Activated T-cell treated with anti-CD3 and anti-CD28 coated beads, Interleukin-2, amount 50 U/mL, for 48 hours (primary cell): ENCODE results near the gene RANBP17.

ENCODE experiments used
- DNase-seq, 2 experiments: peaks; one replicate each; pipeline ENCODE4 v3.0.0-alpha.2; 2020

Gene RANBP17

DNA sequence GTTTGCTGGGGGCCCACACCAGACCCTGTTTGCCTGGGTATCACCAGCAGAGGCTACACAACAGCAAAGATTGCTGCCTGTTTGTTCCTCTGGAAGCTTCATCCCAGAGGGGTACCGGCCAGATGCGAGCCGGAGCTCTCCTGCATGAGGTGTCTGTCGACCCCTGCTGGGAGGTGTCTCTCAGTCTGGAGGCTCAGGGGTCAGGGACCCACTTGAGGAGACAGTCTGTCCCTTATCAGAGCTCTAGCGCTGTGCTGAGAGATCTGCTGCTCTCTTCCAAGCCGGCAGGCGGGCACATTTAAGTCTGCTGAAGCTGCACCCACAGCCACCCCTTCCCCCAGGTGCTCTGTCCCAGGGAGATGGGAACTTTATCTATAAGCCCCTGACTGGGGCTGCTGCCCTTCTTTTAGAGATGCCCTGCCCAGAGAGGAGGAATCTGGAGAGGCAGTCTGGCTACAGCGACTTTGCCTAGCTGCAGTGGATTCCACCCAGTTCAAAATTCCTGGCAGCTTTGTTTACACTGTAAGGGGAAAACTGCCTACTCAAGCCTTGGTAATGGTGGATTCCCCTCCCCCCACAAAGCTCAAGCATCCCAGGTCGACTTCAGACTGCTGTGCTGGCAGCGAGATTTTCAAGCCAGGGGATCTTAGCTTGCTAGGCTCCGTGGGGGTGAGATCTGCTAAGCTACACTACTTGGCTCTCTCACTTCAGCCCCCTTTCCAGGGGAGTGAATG is 241.2 kb downstream of the RANBP17 start:
- no peak for DNase-seq

DNA sequence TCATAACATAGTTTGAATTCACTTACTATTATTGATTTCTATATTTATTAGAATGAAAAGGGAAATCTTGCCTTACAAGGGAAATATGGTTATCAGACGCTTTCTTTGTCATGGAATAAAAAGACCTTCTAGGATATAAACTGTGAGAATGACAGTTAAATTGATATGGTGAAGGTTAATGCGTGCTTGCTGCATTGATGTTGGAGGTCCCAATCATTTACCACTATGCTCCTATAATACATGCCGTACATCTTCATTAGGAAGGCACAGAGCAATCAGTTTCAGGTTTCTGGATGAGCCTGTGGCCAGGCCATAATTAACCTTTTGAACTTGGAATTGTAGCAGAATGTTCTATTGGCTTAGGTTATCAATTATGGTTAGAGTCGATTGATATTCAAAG is 245.9 kb downstream of the RANBP17 start:
- no peak for DNase-seq

DNA sequence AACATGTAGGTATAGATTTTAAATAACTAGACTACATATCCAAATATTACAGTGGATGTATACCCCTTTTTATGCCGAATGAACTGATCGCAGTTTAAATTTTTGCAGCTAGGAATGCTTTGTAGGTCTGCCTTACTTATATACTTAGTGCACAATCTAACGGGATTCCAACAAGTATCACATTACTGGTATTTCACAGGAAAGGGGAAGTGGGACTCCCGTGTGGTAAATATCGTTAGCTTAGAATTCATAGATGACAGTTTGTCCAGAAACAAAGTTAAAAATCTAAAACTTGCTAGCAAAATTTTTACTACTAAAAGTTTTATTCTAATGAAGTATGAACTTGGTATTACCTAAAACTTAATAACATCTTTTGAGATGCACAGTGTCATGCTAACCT is 253.7 kb downstream of the RANBP17 start:
- DNase-seq, result no peak

DNA sequence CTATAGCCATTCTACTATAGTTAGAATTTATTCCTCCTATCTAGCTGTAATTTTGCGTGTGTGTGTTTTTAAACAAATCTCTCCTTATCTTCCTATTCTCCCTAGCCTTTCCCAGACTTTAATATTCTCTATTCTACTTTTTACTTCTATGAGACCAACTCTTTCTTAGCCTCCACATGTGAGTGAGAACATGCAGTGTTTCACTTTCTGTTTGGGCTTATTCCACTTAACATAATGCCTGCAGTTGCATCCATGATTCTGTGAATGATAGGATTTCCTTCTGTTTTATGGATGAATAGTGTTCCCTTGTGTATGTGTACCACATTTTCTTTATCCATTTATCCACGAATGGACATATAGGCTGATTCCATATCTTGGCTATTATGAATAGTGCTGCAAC is 254.9 kb downstream of the RANBP17 start:
- DNase-seq, result no peak

DNA sequence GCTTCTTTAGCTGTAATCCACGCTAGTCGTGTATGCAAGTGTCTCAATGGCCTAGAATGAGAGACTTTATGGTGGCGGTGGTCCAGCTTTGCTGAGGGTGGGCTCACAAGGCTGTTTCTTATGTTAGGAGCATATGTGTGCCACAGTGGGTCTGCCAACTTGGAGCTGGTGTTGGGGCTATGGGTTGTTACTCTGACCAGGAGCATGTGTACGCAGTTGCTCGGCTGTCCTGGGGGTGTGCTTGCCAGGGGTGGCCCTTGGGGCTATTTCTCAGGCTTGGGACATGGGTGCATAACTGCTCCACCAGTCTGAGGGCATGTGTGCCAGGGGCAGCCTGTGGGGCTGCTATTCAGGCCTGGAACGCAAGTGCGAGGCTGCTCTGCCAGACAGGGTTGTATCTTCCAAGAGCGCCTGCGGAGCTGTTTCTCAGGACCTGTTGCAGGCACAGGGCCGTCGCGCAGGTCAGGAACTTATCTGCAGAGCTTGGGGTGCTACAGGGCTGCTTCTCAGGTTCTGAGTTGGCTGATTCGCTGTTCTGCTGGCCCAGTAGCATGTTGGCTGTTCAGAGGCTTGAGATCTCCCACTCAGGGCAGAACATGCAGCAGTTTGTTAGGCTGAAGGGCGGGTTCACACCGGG is 259.3 kb downstream of the RANBP17 start:
- no peak for DNase-seq

DNA sequence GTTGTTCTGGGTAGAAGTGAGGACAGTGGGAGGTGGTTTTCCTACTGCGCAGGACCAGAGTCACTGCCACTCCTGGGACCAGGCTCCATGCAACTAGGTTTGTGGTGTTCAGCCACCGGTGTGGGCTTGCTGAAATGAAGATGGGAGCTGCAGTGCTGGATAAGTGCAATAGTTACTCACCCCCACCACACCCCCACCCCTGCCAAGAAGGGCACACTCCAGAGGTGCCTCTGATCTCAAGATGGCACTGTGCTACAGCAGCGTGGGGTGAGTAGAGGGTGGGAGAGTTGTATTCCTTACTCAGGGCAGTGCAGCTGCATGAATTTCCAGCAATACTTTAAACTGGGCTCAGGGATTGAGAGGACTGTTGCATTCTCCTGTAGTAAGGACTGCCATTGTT is 259.8 kb downstream of the RANBP17 start:
- no peak for DNase-seq

DNA sequence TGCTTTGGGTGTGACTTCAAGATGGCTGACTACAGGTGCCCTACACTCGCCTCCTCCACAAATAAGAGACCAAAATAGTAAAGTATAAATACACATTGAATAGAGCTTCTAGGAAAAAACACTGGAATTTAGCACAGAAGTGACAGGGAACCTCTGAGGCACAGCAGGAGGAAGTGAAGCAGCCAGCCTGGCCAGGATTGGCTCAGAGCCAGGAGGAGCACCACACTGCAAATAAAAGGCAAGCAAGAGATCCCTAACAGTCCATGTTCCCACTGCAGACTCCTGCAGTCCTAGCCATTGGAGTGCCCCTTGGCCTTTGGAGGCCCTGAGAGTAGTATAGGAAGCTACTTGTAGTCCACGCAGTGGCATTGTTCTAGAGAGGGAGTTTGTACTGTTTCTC is 260.6 kb downstream of the RANBP17 start:
- no peak for DNase-seq

DNA sequence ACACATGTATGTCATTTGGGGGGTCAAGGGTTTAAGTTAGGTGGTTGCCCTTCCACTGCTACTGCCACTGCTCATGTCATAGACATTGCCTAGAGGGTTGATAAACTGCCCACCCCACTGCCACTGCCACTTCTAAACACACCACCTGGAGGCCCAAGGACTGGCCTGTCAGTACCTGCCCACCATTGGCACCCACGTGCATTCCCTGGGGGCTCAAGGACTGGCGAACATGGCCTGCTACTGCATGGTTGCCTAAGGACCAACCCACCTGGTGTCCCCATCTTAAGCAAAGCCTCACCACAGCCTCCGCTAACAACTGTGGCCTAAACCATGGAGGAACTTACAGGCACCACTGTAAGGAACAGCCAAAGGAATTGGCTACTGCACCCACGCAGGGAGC is 261.6 kb downstream of the RANBP17 start:
- no peak for DNase-seq

DNA sequence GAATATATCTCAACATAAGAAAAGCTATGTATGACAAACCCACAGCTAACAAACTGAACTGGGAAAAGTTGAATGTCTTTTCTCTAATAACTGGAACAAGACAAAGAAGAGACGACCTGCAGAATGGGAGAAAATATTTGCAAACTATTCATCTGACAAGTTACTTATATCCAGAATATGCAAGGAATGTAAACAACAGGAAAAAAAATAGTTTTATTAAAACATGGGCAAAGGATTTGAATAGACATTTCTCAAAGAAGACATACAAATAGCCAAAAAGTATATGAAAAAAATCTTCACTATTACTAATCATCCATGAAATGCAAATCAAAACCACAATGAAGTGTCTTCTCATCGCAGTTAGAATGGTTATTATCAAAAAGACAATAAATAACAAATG is 265.5 kb downstream of the RANBP17 start:
- DNase-seq, result no peak

DNA sequence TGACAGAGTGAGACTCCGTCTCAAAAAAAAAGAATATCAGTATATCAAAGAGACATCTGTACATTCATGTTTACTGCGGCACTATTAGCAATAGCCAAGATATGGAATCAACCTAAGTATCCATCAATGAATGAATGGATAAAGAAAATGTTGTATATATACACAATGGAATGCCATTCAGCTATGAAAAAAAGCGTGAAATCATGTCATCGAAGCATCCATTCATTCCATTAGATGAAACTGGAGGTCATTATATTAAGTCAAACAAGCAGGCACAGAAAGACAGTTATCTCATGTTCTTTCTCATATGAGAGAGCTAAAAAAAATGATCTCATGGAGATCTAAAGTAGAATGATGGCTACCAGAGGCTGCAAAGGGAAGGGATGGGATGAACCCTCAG is 266.3 kb downstream of the RANBP17 start:
- no peak for DNase-seq

DNA sequence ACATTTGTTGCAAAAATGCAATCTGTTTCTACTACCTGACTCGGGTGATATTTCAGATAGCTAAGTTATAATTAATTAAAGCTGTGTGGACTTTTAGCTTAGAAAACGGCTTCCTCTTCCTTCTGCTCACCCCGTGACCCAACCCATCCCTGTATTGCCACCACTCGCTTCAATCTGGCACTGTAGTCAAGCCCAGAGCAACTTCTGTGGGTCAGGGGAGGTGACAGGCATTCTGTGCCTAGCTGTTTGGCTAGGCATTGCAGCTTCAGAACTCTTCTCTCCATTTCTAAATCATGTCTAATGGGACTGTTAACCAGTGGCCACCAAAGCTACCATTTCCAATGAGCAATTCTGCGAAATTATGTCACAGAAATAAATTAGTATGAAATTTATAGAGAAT is 267.5 kb downstream of the RANBP17 start:
- no peak for DNase-seq

DNA sequence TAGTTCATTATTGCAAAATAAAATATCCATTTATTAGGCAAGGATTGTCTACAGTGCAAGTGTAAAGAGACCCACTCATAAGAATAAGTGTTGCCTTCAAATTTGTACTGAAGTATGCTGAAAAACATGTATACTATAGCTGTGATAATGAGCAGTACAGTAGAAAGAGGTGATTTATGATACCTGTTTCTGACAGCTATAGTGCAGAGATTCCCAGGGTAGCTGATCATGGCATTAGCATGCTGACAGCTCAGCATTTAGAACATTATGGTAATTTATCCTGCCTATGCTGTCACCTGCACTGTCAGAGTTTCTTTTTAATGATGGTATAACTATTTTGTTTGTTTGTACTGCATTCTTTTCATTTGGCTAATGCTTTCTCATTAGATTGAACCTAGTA is 269.7 kb downstream of the RANBP17 start:
- DNase-seq, result no peak

DNA sequence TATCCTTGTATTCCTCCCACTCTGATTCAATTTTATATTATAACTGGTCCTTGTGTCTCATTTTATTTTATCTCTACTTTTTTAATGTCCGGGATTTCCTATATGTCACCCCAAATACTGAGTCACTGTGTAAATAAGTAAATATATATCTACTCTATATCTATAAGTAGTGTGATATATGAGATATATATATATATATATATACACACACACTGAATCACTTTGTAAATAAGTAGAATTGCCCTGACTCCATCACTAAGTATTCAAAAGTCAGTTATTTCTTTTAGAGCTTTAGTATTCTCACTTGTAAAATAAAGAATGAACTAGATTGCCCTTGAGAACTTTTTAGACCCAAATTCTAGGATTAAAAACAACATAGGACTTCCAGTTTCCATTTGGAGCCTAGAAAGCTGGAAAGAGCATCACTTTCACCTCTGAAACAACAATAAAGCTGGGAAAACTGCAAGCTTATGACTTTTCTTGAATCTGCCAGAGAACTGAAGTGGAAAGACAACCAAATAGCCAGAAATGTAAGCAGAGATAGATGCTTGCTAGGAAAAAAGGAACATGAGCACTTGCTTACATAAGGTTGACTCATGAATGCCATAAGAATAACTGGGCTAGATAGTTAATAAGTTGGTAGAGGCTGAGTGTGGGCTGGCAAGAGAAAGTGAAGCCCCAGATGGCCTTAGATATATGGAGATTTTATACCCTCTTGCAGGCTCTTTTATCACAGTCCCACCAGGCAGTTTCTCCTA is 276.1 kb downstream of the RANBP17 start:
- no peak for DNase-seq

DNA sequence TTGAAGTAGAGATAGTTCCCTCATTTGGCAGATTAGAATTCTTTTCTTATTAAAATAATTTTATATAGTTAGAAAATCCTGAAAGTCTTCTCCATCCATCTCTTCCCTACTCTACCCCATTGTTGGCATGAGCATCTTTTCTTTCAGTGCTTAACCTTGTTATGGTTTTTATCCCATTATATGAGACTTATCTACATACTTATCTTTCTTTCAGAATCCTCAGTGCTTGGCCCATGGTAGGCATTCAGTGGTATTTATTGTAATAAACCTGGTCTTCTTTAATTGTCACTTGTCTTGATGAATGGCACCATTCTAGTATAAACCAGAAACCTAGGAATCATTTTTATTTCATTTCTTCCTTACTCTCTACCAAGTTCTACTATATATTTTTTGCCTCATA is 277.4 kb downstream of the RANBP17 start:
- no peak for DNase-seq

DNA sequence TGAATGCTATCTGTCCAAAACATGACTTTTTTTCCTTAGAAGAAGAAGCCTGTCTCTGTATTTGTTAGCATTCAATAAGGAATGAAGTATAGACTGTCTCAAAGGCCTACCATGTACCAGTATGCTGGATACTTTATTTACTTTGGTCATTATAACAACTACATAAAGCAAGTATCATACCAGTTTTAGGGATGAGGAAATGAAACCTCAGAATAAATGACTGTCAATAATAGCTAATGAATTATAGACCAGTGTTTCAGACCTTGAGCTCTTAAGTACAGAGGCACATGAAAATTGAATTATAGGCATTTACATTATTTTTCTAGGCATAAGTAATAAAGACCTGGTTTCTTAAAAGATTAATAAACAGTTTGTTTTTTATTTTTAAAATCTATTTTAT is 280.8 kb downstream of the RANBP17 start:
- DNase-seq, result no peak

DNA sequence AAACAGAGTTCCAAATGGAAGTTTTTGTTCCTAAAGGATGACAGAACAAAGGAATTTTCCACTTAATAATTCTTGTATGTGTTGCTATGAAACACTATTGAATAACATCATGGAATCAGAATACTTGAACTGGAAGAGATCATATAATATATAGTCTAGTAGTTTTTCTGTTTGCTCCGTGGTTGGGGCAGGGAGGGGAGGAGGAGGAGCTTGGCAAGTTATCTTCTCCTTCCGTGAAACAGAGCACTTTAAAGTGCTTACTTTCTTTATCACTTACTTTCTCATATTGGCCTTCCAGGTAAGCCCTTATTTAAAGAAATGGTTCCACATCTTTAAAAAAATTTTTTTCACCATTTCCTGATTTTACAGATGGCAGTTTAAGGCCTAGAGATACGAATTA is 281.4 kb downstream of the RANBP17 start:
- no peak for DNase-seq

DNA sequence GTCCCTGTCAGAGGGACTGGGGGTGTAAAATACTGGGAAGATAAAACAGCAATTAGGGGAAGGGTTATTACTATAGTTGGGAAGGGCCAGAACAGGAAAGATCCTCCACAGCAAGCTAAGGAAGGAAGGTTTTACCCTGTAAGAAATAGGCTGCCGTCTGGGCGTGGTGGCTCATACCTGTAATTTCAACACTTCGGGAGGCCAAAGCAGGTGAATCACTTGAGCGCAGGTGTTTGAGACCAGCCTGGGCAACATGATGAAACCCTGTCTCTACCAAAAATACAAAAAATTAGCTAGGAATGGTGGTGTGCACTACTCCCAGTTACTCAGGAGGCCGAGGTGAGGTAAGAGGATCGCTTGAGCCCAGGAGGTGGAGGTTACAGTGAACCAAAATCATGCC is 282.1 kb downstream of the RANBP17 start:
- DNase-seq, result no peak

DNA sequence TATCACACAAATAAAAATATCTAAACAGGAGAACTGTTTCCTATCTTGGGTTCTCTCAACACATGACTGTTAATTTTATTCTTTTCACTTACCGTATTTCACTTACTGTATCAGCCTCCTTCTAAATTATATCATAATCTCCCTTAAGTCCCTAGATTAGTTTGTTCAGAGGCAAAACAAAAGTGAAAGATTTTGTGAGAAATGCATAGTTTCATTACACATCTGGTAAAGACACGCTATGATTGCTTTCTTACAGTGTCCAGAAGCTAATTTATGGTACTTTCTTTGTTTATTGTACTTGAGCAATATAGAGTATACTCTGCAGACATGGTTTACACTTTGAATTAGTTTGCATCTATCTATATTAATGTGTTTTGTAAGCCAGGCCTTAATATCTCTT is 287.5 kb downstream of the RANBP17 start:
- no peak for DNase-seq

DNA sequence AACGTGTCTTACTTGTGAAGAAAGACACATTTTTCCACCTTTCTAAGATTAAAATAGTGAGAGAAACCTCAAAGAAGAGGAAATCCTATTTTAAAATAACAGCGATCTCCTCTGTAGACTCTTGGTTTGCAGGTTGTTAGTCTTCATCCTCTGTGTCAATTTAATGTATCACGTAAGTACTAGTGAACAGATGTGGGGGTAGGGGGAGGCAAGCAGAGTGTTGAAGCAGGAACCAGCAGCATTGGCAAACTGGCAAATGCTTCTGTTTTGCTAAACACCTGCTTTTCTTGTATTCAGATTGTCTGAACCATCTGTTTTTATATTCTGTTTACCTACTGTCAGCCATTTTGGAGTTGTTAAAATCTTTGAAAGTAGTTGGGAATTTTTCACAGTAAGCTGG is 288.0 kb downstream of the RANBP17 start:
- DNase-seq, result no peak

DNA sequence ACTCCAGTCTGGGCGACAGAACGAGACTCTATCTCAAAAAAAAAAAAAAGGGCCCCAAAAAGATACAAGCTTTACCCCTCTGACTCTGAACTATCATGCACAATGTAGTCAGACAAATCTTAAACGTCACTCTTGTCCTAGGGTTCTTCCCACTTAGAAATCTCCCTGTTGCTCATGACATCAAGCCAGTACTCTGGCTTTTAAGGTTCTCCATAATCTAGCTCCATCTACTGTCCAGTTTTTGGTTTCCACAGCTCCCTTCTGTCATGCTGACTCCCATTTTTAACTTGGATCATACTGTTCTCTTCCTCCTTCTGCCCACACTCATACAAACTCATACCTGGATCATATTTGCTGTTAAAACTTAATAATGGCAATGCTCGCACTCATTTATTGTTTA is 290.6 kb downstream of the RANBP17 start:
- no peak for DNase-seq

DNA sequence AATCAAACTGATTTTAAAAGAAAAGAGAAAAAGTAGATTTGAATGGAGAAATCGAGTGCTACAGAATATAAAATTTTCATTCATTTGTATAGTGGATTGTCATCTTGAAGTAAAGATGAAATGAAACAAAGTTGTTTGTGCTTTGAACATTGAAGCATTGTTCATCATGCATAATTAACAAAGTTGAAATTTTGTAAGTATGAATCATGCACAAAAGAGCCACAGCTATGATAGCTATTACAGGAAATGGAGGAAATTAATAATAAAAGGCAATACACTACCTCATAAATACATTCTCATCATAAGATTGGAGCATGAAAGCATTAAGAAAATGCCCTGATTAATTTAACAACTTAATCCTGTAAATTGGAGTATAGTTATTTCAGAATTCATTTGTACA is 293.8 kb downstream of the RANBP17 start:
- DNase-seq, result no peak

DNA sequence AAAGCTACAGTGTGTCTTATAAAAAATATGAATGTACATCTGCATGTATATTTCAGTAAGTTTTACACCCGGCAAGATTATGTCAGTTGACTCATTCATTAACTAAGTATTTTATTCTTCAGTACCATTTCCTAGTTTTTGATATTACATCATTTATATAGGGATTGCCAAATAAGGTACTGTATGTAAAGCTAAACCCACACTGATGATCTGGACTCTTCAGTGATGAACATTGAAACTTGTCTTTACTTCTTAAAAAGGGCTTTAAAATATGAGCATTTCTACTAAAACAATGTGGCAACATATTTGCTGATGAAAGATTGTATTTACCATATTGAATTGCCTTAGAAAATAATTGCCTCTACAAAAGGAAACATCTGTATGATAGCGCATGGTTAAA is 295.5 kb downstream of the RANBP17 start:
- DNase-seq, result no peak

DNA sequence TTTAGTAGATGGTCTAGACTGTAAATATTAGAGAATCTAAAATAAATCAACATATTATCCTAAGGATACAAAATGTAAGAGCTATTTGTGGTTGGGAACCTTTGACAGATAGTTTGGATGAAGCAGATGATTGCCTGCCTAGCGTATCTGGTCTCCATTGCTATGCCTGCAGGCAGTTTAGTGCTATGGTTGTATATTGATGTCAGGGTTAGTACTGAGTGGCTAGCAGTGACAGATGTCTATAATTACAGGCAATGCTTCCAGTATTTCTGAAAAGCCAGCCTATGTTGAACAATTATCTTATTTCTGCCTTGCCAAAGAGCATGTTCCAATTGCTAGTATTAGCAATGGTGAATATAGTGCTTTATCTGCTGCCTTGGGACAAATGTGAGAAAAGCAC is 296.0 kb downstream of the RANBP17 start:
- DNase-seq, result no peak

DNA sequence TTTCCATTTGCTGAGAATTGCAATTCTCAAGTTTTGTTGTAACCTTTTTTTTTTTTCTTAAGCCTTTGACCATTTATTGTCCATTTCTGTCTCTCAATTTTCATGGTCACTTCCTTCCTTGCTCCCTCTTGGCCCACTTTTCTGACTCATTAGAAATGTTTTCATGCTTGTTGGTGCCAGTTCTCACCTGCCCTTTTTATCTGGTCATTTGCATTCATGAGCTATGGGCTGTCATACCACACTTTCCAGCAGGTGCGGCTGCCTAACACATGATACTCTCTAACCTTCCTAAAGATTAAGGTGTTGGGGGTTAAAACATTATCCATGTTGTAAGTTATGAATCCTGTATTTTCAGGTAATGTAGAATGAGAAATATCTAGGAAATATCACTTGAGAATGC is 296.8 kb downstream of the RANBP17 start:
- no peak for DNase-seq
